ENCODE data around the gene ATP6V1A. TPM values are rescaled to one million over a fixed set of nuclear protein-coding genes. Genes with fewer than 3 reads are reported as not detected.

Gene ATP6V1A
- total and polyA plus RNA-seq, 2 of the 13 experiments (the other 11 are each of a cell fraction or from before 2014, with no cell fraction given): 23.4 to 95.1 TPM

DNA sequence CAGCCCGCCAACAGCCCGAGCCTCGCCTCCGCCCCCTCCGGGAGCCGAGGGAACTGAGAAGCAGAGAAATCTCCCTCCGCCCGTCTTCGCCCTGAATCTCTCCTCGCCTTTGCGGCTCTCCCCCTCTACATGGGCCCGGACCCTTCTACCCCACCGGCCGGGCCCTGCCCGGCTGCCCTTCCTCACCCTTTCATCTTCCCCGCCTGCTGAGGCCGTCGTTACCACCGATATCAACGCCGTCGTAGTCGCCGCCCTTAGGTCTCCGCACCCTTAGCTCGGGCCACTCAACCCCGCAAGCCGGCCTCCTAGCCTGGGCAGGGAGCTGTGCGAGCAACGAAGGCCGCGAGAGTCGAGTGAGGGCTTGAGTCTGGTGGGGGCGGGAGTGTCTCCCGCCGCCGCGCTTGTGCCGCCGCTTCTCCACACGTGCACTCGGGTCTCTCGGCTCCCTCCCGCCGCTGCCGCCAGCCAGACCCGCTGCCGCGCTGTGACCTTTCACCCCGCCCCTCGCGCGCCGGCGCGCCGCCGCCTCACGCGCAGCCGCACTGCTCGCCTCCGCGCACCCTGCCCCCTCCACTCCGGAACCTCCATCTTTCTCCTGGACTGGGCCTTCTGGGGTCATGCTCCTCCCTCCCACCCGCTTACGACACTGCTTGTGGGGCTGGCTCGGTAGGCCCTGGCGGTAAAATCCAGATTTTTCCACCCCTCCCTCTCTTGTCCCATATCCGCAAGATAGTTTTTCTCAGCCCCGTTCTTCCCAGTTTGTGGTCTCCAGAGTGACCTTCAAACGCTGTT, 883 bp upstream of the ATP6V1A start, which contains the start of gene NAA50 (continued):
- TF ChIP-seq TRAFD1 (CRISPR knock-in tag; IDR thresholded peaks at IDR 0.05; ENCODE audit: borderline replicate concordance): no peak
- TF ChIP-seq, protein P1, sequence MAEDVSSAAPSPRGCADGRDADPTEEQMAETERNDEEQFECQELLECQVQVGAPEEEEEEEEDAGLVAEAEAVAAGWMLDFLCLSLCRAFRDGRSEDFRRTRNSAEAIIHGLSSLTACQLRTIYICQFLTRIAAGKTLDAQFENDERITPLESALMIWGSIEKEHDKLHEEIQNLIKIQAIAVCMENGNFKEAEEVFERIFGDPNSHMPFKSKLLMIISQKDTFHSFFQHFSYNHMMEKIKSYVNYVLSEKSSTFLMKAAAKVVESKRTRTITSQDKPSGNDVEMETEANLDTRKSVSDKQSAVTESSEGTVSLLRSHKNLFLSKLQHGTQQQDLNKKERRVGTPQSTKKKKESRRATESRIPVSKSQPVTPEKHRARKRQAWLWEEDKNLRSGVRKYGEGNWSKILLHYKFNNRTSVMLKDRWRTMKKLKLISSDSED (CRISPR knock-in tag; IDR thresholded peaks at IDR 0.05): no peak
- TF ChIP-seq, protein P2, sequence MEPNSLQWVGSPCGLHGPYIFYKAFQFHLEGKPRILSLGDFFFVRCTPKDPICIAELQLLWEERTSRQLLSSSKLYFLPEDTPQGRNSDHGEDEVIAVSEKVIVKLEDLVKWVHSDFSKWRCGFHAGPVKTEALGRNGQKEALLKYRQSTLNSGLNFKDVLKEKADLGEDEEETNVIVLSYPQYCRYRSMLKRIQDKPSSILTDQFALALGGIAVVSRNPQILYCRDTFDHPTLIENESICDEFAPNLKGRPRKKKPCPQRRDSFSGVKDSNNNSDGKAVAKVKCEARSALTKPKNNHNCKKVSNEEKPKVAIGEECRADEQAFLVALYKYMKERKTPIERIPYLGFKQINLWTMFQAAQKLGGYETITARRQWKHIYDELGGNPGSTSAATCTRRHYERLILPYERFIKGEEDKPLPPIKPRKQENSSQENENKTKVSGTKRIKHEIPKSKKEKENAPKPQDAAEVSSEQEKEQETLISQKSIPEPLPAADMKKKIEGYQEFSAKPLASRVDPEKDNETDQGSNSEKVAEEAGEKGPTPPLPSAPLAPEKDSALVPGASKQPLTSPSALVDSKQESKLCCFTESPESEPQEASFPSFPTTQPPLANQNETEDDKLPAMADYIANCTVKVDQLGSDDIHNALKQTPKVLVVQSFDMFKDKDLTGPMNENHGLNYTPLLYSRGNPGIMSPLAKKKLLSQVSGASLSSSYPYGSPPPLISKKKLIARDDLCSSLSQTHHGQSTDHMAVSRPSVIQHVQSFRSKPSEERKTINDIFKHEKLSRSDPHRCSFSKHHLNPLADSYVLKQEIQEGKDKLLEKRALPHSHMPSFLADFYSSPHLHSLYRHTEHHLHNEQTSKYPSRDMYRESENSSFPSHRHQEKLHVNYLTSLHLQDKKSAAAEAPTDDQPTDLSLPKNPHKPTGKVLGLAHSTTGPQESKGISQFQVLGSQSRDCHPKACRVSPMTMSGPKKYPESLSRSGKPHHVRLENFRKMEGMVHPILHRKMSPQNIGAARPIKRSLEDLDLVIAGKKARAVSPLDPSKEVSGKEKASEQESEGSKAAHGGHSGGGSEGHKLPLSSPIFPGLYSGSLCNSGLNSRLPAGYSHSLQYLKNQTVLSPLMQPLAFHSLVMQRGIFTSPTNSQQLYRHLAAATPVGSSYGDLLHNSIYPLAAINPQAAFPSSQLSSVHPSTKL (CRISPR knock-in tag; IDR thresholded peaks at IDR 0.05): peak; percentile 29
- peak; percentile 48; the same call in 1 of the 2 replicates for TF ChIP-seq GABPB1 (CRISPR knock-in tag; IDR thresholded peaks at IDR 0.05)
- TF ChIP-seq SRSF9 (IDR thresholded peaks at IDR 0.05; ENCODE audit: borderline replicate concordance, insufficient read depth, low read depth, low read length, poor library complexity, severe bottlenecking): no peak
- TF ChIP-seq ZEB1 (IDR thresholded peaks at IDR 0.05; ENCODE audit: insufficient replicate concordance, low read depth): no peak
- TF ChIP-seq ZNF3 (CRISPR knock-in tag; IDR thresholded peaks at IDR 0.05): no peak
- TF ChIP-seq ZFP90 (CRISPR knock-in tag; IDR thresholded peaks at IDR 0.05; ENCODE audit: borderline replicate concordance): no peak; the same call in 1 of the 2 replicates
- TF ChIP-seq MIER2 (CRISPR knock-in tag; IDR thresholded peaks at IDR 0.05): no peak
- peak; percentile 71 for TF ChIP-seq CEBPG (CRISPR knock-in tag; IDR thresholded peaks at IDR 0.05)
- TF ChIP-seq ZBTB14 (CRISPR knock-in tag; IDR thresholded peaks at IDR 0.05): peak; percentile 76
- TF ChIP-seq SALL2 (CRISPR knock-in tag; IDR thresholded peaks at IDR 0.05): no peak
- 0 out of 2 replicates have a peak, but pooled peaks have one; percentile 8 for TF ChIP-seq GTF2F1 (IDR thresholded peaks at IDR 0.05; ENCODE audit: low read length)
- TF ChIP-seq, protein P3, sequence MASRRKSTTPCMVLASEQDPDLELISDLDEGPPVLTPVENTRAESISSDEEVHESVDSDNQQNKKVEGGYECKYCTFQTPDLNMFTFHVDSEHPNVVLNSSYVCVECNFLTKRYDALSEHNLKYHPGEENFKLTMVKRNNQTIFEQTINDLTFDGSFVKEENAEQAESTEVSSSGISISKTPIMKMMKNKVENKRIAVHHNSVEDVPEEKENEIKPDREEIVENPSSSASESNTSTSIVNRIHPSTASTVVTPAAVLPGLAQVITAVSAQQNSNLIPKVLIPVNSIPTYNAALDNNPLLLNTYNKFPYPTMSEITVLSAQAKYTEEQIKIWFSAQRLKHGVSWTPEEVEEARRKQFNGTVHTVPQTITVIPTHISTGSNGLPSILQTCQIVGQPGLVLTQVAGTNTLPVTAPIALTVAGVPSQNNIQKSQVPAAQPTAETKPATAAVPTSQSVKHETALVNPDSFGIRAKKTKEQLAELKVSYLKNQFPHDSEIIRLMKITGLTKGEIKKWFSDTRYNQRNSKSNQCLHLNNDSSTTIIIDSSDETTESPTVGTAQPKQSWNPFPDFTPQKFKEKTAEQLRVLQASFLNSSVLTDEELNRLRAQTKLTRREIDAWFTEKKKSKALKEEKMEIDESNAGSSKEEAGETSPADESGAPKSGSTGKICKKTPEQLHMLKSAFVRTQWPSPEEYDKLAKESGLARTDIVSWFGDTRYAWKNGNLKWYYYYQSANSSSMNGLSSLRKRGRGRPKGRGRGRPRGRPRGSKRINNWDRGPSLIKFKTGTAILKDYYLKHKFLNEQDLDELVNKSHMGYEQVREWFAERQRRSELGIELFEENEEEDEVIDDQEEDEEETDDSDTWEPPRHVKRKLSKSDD (CRISPR knock-in tag; IDR thresholded peaks at IDR 0.05; ENCODE audit: low read depth): peak; percentile 61
- peak; percentile 75; the same call in 1 of the 2 replicates for TF ChIP-seq IRF9 (CRISPR knock-in tag; IDR thresholded peaks at IDR 0.05; ENCODE audit: borderline replicate concordance)
- no peak for TF ChIP-seq ZNF850 (CRISPR knock-in tag; conservative IDR thresholded peaks at IDR 0.05)
